GM12878 (cell line): Measurements from ENCODE around the gene HOMER2. TPM values are rescaled to one million over a fixed set of nuclear protein-coding genes. Genes with fewer than 3 reads are reported as not detected.

ENCODE experiments used
- ATAC-seq: fragments of 200-7000 bp; cut with Tn5 transposase; 3 replicates; pipeline ENCODE4 v1.9.1; 2020; ENCODE audit warnings: mild to moderate bottlenecking, moderate library complexity
- BruUV-seq: library from RNA; stranded (reverse); fragments of 400-500 nt; replicated peaks from 2 replicates; lab custom pipeline; 2021; lab: Mats Ljungman, UMichigan
- CTCF ChIA-PET: fragments of 300-600 bp; sonication (Branson Sonifier 250); formaldehyde crosslinking; extraction: SDS; loops from one replicate; lab custom pipeline; 2021; ENCODE audit warnings: inconsistent platforms; lab: Yijun Ruan, JAX
- POLR2A ChIA-PET: fragments of 350-600 bp; formaldehyde crosslinking; extraction: SDS; loops from one replicate; lab custom pipeline; 2021; ENCODE audit warnings: inconsistent platforms; lab: Charles Lee
- RAD21 ChIA-PET: fragments of 300-600 bp; sonication (Branson Sonifier 250); formaldehyde crosslinking; loops from one replicate; lab custom pipeline; 2023; ENCODE audit warnings: antibody characterized with exemption; ENCODE audit not compliant: unreplicated experiment; lab: Charles Lee
- SMC1A ChIA-PET: fragments of 300-600 bp; sonication (Branson Sonifier 250); formaldehyde crosslinking; loops from one replicate; lab custom pipeline; 2023; ENCODE audit not compliant: unreplicated experiment, uncharacterized antibody; lab: Charles Lee
- DNase-seq: peaks from one replicate; pipeline ENCODE4 v3.0.0-alpha.2; 2011; ENCODE audit warnings: low read depth, low spot score
- FAIRE-seq: peaks from 3 replicates; lab custom pipeline; 2011; peaks lifted over from hg19 to GRCh38; lab: Jason Lieb, UNC
- H2AFZ ChIP-seq: 2 replicates; pipeline ENCODE4 v1.6.0; 2011; ENCODE audit warnings: low read depth, low read length, control low read depth; ENCODE audit not compliant: control insufficient read depth
- H3K27ac ChIP-seq: 2 replicates; pipeline ENCODE4 v1.5.1; 2011; ENCODE audit warnings: control low read depth; ENCODE audit not compliant: control insufficient read depth, insufficient read depth
- H3K27me3 ChIP-seq, 2 experiments: replicated peaks in 1 of 2; 2 replicates each; pipeline versions ENCODE4 v1.6.0 to v1.6.1; 2011; ENCODE audit warnings: low read length in 1 of 2; ENCODE audit not compliant: control insufficient read depth in 2 of 2, insufficient read depth in 2 of 2
- H3K36me3 ChIP-seq, 2 experiments: 2 replicates each; pipeline ENCODE4 v1.5.1; 2011; ENCODE audit warnings: low read length in 1 of 2; ENCODE audit not compliant: control insufficient read depth in 2 of 2, insufficient read depth in 2 of 2
- H3K4me1 ChIP-seq: 2 replicates; pipeline ENCODE4 v1.6.1; 2011; ENCODE audit warnings: mild to moderate bottlenecking, low read length, moderate library complexity, mixed read lengths; ENCODE audit not compliant: control insufficient read depth, insufficient read depth
- H3K4me2 ChIP-seq: 2 replicates; pipeline ENCODE4 v1.6.0; 2011; ENCODE audit warnings: control low read depth; ENCODE audit not compliant: control insufficient read depth, insufficient read depth
- H3K4me3 ChIP-seq: fragments of 200-600 bp; sonication (generic); 2 replicates; pipeline ENCODE4 v1.5.1; 2016
- H3K79me2 ChIP-seq: 2 replicates; pipeline ENCODE4 v1.6.0; 2011; ENCODE audit warnings: low read length; ENCODE audit not compliant: control insufficient read depth, insufficient read depth
- H3K9ac ChIP-seq: 2 replicates; pipeline ENCODE4 v1.8.0; 2011; ENCODE audit warnings: low read length, control low read depth, mixed read lengths; ENCODE audit not compliant: control insufficient read depth, insufficient read depth
- H3K9me3 ChIP-seq: replicated peaks from 3 replicates; pipeline ENCODE4 v1.5.1; 2011; ENCODE audit warnings: mild to moderate bottlenecking, low read length; ENCODE audit not compliant: control insufficient read depth, insufficient read depth
- H4K20me1 ChIP-seq: 2 replicates; pipeline ENCODE4 v1.6.0; 2011; ENCODE audit not compliant: control insufficient read depth, insufficient read depth
- CBFB ChIP-seq: IDR thresholded peaks from 2 replicates; pipeline ENCODE4 v1.6.1; 2016; ENCODE audit warnings: antibody characterized with exemption, low read depth
- CHD1 ChIP-seq: IDR thresholded peaks from 2 replicates; pipeline ENCODE4 v1.6.1; 2012; ENCODE audit warnings: low read depth, low read length, improper control_type of control experiment
- EP300 ChIP-seq, 2 experiments: fragments of 150-350 bp in 1 of 2; IDR thresholded peaks; 2 replicates each; pipeline ENCODE4 v1.6.1; 2011 to 2012; ENCODE audit warnings: low read depth in 2 of 2, low read length in 2 of 2, borderline replicate concordance in 1 of 2, improper control_type of control experiment in 1 of 2, inconsistent platforms in 1 of 2; ENCODE audit not compliant: control insufficient read depth in 1 of 2
- ETV6 ChIP-seq, 2 experiments: fragments of 450-650 bp in 1 of 2; IDR thresholded peaks in 1 of 2; conservative IDR thresholded peaks in 1 of 2; 2 replicates each; pipeline ENCODE4 v1.6.1; 2014; ENCODE audit warnings: antibody characterized with exemption in 1 of 2, borderline replicate concordance in 1 of 2, low read depth in 1 of 2, mild to moderate bottlenecking in 1 of 2, moderate library complexity in 1 of 2
- FOXK2 ChIP-seq: fragments of 450-650 bp; IDR thresholded peaks from 2 replicates; pipeline ENCODE4 v1.6.1; 2017; ENCODE audit warnings: mild to moderate bottlenecking, moderate library complexity
- KAT2A ChIP-seq: conservative IDR thresholded peaks from 2 replicates; pipeline ENCODE4 v1.6.1; 2011; ENCODE audit warnings: low read depth, low read length; ENCODE audit not compliant: control insufficient read depth
- KLF5 ChIP-seq: fragments of 450-650 bp; IDR thresholded peaks from 2 replicates; pipeline ENCODE4 v1.6.1; 2014; ENCODE audit warnings: mild to moderate bottlenecking; ENCODE audit not compliant: partially characterized antibody
- MTA3 ChIP-seq: IDR thresholded peaks from 2 replicates; pipeline ENCODE4 v1.6.1; 2012; ENCODE audit warnings: low read length, inconsistent platforms, borderline replicate concordance
- NFYA ChIP-seq: IDR thresholded peaks from 2 replicates; pipeline ENCODE4 v1.6.1; 2011; ENCODE audit warnings: low read depth, mild to moderate bottlenecking, low read length, improper control_type of control experiment, borderline replicate concordance
- POLR2A ChIP-seq: IDR thresholded peaks from 2 replicates; pipeline ENCODE4 v1.6.1; 2011; ENCODE audit warnings: low read depth, mild to moderate bottlenecking, low read length
- SMARCA5 ChIP-seq: fragments of 450-650 bp; IDR thresholded peaks from 2 replicates; pipeline ENCODE4 v1.6.1; 2017; ENCODE audit warnings: mild to moderate bottlenecking
- SMC3 ChIP-seq: IDR thresholded peaks from 2 replicates; pipeline ENCODE4 v1.6.1; 2011; ENCODE audit warnings: low read length, improper control_type of control experiment, borderline replicate concordance
- SUPT20H ChIP-seq: IDR thresholded peaks from 2 replicates; pipeline ENCODE4 v1.6.1; 2011; ENCODE audit warnings: low read depth, mild to moderate bottlenecking, low read length, moderate library complexity, borderline replicate concordance; ENCODE audit not compliant: control insufficient read depth
- TARDBP ChIP-seq: IDR thresholded peaks from 2 replicates; pipeline ENCODE4 v1.6.1; 2016; ENCODE audit warnings: borderline replicate concordance
- ZNF274 ChIP-seq: IDR thresholded peaks from one replicate; pipeline ENCODE4 v1.8.0; 2011; ENCODE audit not compliant: insufficient read length, insufficient read depth
- WGBS: methylation state at CpG from one replicate; pipeline ENCODE4 v1.1.6; 2016; ENCODE audit warnings: low lambda C conversion rate; ENCODE audit not compliant: insufficient replicate concordance, insufficient coverage; ENCODE audit errors: missing lambda C conversion rate; 5-methylcytosine and 5-hydroxymethylcytosine counted together
- in situ Hi-C: fragments of 300-500 bp; cut with MboI; formaldehyde crosslinking; loops from 9 replicates; pipeline ENCODE4 v1.14.3; 2018; ENCODE audit warnings: mixed read lengths
- intact Hi-C: fragments of 100-400 bp; cut with micrococcal nuclease; formaldehyde crosslinking; loops from one replicate; pipeline ENCODE4 v1.14.2; 2022; ENCODE audit not compliant: unreplicated experiment
- polyA plus RNA-seq, 11 experiments: library from polyadenylated mRNA; depleted of rRNA in 4 of 11; unstranded in 6 of 11; stranded (reverse) in 5 of 11; fragments of >200 nt; fragmentation: Nextera tagmentation in 4 of 11; fragmentation: Illumina TruSeq in 1 of 11; extraction: Ambion mirVana in 4 of 11; extraction: Trizol in 1 of 11; gene quantifications; 1 replicate in 1 of 11; 2 replicates in 10 of 11; pipeline versions ENCODE4 v1.2.1 to v1.2.3, GENCODE V29; 2011 to 2016; ENCODE audit warnings: inconsistent platforms in 2 of 11, missing spikeins in 2 of 11, low read depth in 1 of 11
- total RNA-seq, 4 experiments: library from RNA; depleted of rRNA in 3 of 4; stranded (reverse); fragments of >200 nt in 3 of 4; fragmentation: Illumina TruSeq in 1 of 4; extraction: Trizol in 1 of 4; gene quantifications; 2 replicates each; pipeline versions ENCODE4 v1.2.1 to v1.2.3, GENCODE V29; 2013 to 2021
- TF ChIP-seq, protein P1 (sequence below): IDR thresholded peaks from 2 replicates; pipeline ENCODE4 v1.6.1; 2011; ENCODE audit warnings: low read depth, mild to moderate bottlenecking, low read length, moderate library complexity, borderline replicate concordance; ENCODE audit errors: extremely low read depth

The HOMER2 gene
- total and polyA plus RNA-seq, 10 of the 15 experiments (the other 5 are each of a cell fraction or from before 2014, with no cell fraction given): 0.60 to 5.0 (median 1.8) TPM

- TF ChIP-seq SMC3 (no peak), KLF5 (no peak), POLR2A (no peak), SMARCA5 (no peak), EP300 (IDR thresholded peaks at IDR 0.05; ENCODE audit: borderline replicate concordance in 1 of 2, control insufficient read depth in 1 of 2, low read depth in 2 of 2, low read length in 2 of 2) (no peak), KAT2A (no peak), MTA3 (no peak), ZNF274 (no peak), SUPT20H (no peak), ETV6 (conservative IDR thresholded peaks at IDR 0.05 in 1 of 2, IDR thresholded peaks at IDR 0.05 in 1 of 2; ENCODE audit: borderline replicate concordance in 1 of 2, low read depth in 1 of 2) (no peak), FOXK2 (no peak), CHD1 (no peak), CBFB (no peak), NFYA (no peak), TARDBP (no peak)
- TF ChIP-seq, protein P1, sequence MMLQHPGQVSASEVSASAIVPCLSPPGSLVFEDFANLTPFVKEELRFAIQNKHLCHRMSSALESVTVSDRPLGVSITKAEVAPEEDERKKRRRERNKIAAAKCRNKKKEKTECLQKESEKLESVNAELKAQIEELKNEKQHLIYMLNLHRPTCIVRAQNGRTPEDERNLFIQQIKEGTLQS: no peak
- intact Hi-C loops (no loop called here), in situ Hi-C loops (no loop called here)
- DNase-seq (no peak), ATAC-seq (no peak), FAIRE-seq (no peak)
- Histone ChIP-seq H3K4me3 (no peak overlapping the region), H2AFZ (no peak overlapping the region), H3K27ac (no peak overlapping the region), H3K27me3 (peaks cover 0 to 1% of the 10 kb centered on the region in 2 experiments; a peak in 1 of 4 replicates), H3K4me2 (no peak overlapping the region), H4K20me1 (no peaks in the 10 kb centered on the region), H3K9me3 (peaks cover 10% of the 10 kb centered on the region; the same call in 1 of the 3 replicates), H3K9ac (no peak overlapping the region), H3K36me3 (no peaks in the 10 kb centered on the region), H3K79me2 (no peaks in the 10 kb centered on the region), H3K4me1 (no peaks in the 10 kb centered on the region)
- ChIA-PET RAD21 (no interaction called here), SMC1A (interaction anchor here (0.6 kb wide), 1 partner anchor 50 kb away, joined by 3 read pairs; no protein-coding TSS in a partner anchor), POLR2A (no interaction called here), CTCF (no interaction called here)
- BruUV-seq: no TSS peak
- WGBS: 34% methylated on average over 4 of the region's 4 CpGs
Observed at GRCh38 chr15:82910721-82911120, 41.8 kb downstream of the HOMER2 start.
